Activated CD4-positive, alpha-beta memory T cell treated with anti-CD3 and anti-CD28 coated beads, Interleukin-2, amount 10 ng/mL, durations not matched to agents 7 days and 5 days (primary cell): ENCODE measurements around the gene RPH3AL. TPM values are rescaled to one million over a fixed set of nuclear protein-coding genes. Genes with fewer than 3 reads are reported as not detected.

ENCODE experiments used
- CTCF ChIA-PET: fragments of 350-600 bp; sonication (Branson Sonifier 250); formaldehyde crosslinking; loops from one replicate; lab custom pipeline; 2021; ENCODE audit warnings: antibody characterized with exemption, inconsistent platforms; lab: Charles Lee
- POLR2A ChIA-PET: fragments of 350-600 bp; sonication (Branson Sonifier 250); formaldehyde crosslinking; loops from one replicate; lab custom pipeline; 2021; ENCODE audit warnings: antibody characterized with exemption; lab: Charles Lee
- DNase-seq: peaks from one replicate; pipeline ENCODE4 v3.0.0-alpha.2; 2020
- H3K27ac Mint-ChIP-seq: one replicate; pipeline ENCODE4 v1.8.0; 2021; ENCODE audit warnings: mild to moderate bottlenecking, mixed read lengths
- H3K27me3 Mint-ChIP-seq: one replicate; pipeline ENCODE4 v1.8.0; 2021; ENCODE audit warnings: mixed read lengths
- H3K36me3 Mint-ChIP-seq: one replicate; pipeline ENCODE4 v1.8.0; 2021; ENCODE audit warnings: low read depth, mixed read lengths
- H3K4me1 Mint-ChIP-seq: one replicate; pipeline ENCODE4 v1.8.0; 2021; ENCODE audit warnings: mixed read lengths
- H3K4me3 Mint-ChIP-seq: one replicate; pipeline ENCODE4 v1.8.0; 2021; ENCODE audit warnings: mild to moderate bottlenecking, mixed read lengths
- H3K9me3 Mint-ChIP-seq: one replicate; pipeline ENCODE4 v1.8.0; 2021; ENCODE audit warnings: mixed read lengths
- total RNA-seq, 2 experiments: library from RNA; stranded (reverse); gene quantifications; one replicate each; pipeline ENCODE4 v1.2.3, GENCODE V29; 2021

RPH3AL gene
- total RNA-seq, 2 experiments from 2014 or later: 2.5 to 2.8 TPM

DNA sequence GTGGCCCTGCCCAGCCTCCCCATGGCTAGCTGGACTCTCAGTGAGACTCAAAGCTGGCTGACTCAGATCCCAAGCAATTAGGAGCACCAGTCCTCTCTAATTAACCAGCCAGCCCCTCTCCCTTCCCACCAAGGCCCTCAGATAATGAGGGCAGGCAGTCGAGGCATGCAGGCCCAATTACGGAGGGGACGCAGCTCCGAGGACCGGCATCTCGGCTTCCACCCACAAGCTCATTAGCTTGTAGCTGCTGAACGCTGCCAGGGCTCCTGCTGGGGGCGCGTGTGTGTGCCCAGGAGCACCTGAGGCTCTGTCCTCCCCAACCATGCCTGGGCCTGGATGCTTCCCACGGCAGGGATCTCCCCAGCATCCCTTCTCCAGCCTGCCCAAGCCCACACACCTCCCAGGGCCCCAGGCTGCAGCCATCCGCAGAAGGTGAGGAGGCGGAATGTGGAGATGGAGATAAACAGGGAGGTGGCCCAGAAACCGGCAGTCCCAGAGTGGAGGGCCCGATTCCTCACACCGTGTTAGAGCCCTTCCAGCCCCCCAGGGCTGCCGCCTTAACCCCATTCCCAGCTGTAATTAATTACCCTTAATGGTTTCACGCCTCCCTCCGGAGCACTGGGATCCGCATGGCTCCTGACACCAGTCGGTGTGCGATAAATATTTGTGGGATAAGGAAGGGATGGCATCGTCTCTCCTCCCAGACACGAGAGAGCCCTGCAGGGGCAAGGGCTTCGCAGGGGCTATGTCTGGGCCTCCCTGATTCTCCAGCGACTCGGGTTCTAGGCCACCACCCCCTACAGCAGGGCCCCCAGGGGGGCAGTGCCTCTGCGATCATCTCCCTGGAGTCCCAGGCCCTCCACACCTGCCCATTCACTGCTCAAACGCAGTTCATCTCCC is 42.2 kb downstream of the RPH3AL start:
- H3K27ac Mint-ChIP-seq: no peak overlapping the region
- H3K36me3 Mint-ChIP-seq: no peaks in the 10 kb centered on the region
- H3K4me1 Mint-ChIP-seq: no peaks in the 10 kb centered on the region
- peaks cover 9% of the 10 kb centered on the region for H3K9me3 Mint-ChIP-seq
- H3K4me3 Mint-ChIP-seq: no peak overlapping the region
- POLR2A ChIA-PET: no interaction called here
- no peaks in the 10 kb centered on the region for H3K27me3 Mint-ChIP-seq
- DNase-seq: no peak
- CTCF ChIA-PET: no interaction called here

DNA sequence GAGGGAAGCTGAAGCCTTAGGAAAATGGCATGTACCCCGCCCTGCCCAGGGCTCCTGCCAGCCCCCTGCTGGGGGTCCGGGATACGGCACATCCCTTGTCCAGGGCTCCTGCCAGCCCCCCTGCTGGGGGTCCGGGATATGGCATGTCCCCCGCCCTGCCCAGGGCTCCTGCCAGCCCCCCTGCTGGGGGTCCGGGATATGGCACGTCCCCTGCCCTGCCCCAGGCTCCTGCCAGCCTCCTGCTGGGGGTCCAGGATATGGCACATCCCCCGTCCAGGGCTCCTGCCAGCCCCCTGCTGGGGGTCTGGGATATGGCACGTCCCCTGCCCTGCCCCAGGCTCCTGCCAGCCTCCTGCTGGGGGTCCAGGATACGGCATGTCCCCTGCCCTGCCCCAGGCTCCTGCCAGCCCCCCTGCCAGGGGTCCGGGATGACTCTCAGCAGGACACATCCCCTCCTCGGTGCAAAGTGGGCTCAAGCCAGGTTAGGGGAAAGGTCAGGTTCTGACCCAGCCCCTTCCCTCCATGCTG is 43.2 kb downstream of the RPH3AL start:
- ChIA-PET POLR2A (no interaction called here), CTCF (interaction anchor here (1.0 kb wide), 1 partner anchor 103 kb away, joined by 3 read pairs; no protein-coding TSS in a partner anchor)
- no peaks in the 10 kb centered on the region for H3K27me3 Mint-ChIP-seq
- peaks cover under 1% of the 10 kb centered on the region for H3K9me3 Mint-ChIP-seq
- H3K4me1 Mint-ChIP-seq: no peaks in the 10 kb centered on the region
- no peak overlapping the region for H3K27ac Mint-ChIP-seq
- no peak for DNase-seq
- no peaks in the 10 kb centered on the region for H3K36me3 Mint-ChIP-seq
- no peak overlapping the region for H3K4me3 Mint-ChIP-seq

GRCh38 chr17:307741-308507 is 44.7 kb downstream of the RPH3AL start:
- no peak overlapping the region for H3K4me3 Mint-ChIP-seq
- POLR2A ChIA-PET: no interaction called here

GRCh38 chr17:307295-307691 is 45.3 kb downstream of the RPH3AL start:
- no peaks in the 10 kb centered on the region for H3K27me3 Mint-ChIP-seq
- no peak overlapping the region for H3K4me3 Mint-ChIP-seq
- DNase-seq: no peak
- no peaks in the 10 kb centered on the region for H3K36me3 Mint-ChIP-seq
- H3K27ac Mint-ChIP-seq: no peak overlapping the region
- H3K9me3 Mint-ChIP-seq: no peaks in the 10 kb centered on the region
- ChIA-PET POLR2A (no interaction called here), CTCF (no interaction called here)
- no peaks in the 10 kb centered on the region for H3K4me1 Mint-ChIP-seq

More at GRCh38 chr17:307741-308507, 44.7 kb downstream of the RPH3AL start:
- Mint-ChIP-seq H3K36me3 (no peaks in the 10 kb centered on the region), H3K4me1 (no peaks in the 10 kb centered on the region), H3K9me3 (no peaks in the 10 kb centered on the region), H3K27me3 (no peaks in the 10 kb centered on the region), H3K27ac (no peak overlapping the region)
- CTCF ChIA-PET: interaction anchor here (1.0 kb wide), 1 partner anchor 104 kb away, joined by 3 read pairs; no protein-coding TSS in a partner anchor
- DNase-seq: no peak

DNA sequence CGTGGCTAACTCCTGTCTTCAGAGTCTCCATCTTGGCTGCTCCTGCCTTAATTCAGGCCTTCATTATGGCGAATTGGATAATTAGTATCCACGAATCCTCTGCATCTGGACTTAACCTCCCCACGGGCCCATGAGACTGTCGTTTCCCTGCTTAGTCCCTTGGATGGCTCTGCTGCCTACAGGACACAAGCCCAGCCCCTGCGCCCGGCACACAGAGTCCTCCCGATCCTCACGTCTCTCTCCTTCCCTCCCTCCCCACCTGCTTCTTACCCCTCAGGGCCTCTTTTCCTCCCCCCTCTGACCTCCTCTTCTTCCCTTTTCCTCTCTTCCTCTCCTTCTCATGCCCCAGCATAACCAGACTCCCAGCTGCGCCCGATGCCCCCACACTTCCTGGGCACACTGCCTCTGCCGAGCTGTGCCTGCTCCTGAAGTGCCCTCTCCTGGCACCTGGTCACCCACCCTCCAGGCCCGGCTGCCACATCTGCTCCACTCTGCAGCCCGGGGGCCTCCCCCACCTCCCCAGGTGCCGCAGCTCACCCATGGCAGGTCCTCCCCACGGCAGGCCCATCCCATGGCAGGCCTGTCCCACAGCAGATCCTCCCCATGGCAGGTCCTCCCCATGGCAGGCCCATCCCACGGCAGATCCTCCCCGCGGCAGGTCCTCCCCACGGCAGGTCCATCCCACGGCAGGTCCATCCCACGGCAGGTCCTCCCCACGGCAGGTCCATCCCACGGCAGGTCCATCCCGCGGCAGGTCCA is 45.9 kb downstream of the RPH3AL start:
- H3K4me3 Mint-ChIP-seq: no peak overlapping the region
- no peak for DNase-seq
- ChIA-PET CTCF (no interaction called here), POLR2A (no interaction called here)
- no peaks in the 10 kb centered on the region for H3K36me3 Mint-ChIP-seq
- no peaks in the 10 kb centered on the region for H3K9me3 Mint-ChIP-seq
- H3K4me1 Mint-ChIP-seq: no peaks in the 10 kb centered on the region
- H3K27me3 Mint-ChIP-seq: no peaks in the 10 kb centered on the region
- H3K27ac Mint-ChIP-seq: no peak overlapping the region

GRCh38 chr17:306116-306515 is 46.5 kb downstream of the RPH3AL start:
- Mint-ChIP-seq H3K4me3 (no peak overlapping the region), H3K4me1 (no peaks in the 10 kb centered on the region), H3K27me3 (no peaks in the 10 kb centered on the region), H3K36me3 (no peaks in the 10 kb centered on the region), H3K9me3 (no peaks in the 10 kb centered on the region), H3K27ac (no peak overlapping the region)
- ChIA-PET POLR2A (no interaction called here), CTCF (no interaction called here)
- no peak for DNase-seq

DNA sequence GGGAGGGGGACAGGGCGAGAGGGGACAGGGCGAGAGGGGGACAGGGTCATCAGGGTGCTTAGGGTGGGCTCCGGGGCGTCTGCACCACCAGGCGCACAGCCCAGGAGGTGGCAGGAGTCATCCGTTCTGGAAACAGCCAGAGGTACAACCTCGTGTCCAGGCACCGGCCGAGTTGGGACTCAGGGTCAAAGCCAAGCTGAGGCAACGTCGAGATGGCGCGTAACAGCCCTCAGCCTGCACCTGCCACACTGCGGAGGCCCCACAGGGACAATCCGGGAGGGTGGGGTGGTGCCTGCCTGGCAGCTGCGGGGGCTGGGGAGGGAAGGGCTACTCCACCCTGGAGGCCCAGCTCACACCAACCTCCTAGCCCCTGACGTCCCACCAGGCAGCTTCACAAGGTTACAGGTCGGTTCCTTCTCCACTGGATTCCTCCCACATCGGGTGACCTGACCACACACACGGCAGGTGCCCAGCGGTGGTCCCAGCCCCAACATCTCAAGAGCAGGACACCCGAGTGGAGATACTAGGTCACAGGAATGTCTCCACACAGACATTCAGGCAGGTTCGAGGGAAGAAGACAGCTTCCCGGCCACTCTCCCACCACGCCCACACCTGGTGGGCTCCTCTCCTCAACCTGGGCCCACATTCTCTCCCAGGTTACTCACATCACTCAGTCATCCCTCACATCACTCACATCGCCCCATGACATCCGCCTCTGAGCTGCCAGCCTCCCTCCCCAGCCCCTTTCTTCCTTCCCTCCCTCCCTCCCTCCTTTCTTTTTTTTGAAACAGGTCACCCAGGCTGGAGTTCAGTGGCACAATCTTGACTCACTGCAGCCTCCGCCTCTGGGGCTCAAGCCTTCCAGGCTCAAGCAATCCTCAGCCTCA is 47.3 kb downstream of the RPH3AL start:
- ChIA-PET CTCF (no interaction called here), POLR2A (no interaction called here)
- H3K36me3 Mint-ChIP-seq: no peaks in the 10 kb centered on the region
- H3K9me3 Mint-ChIP-seq: no peaks in the 10 kb centered on the region
- H3K27ac Mint-ChIP-seq: no peak overlapping the region
- H3K4me1 Mint-ChIP-seq: no peaks in the 10 kb centered on the region
- DNase-seq: no peak
- H3K4me3 Mint-ChIP-seq: no peak overlapping the region
- no peaks in the 10 kb centered on the region for H3K27me3 Mint-ChIP-seq

DNA sequence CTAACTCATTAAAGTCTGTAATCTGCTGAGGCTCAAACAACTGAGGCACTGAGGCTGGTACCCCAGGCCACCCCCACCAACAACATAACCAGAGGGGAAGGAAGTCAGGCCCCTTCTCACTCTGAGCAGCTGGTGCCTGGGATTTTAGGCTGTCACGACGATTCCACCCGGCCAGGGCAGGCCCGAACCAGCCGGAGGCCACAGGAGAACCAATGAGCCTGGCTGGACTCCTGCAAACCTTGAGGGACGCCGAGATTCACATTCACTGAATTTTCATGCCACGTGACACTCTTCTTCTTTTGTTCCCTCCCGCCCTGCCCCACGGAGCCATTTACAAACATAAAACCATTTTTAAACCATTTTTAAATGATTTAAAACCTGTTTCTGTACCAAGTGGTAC is 48.1 kb downstream of the RPH3AL start:
- no peaks in the 10 kb centered on the region for H3K4me1 Mint-ChIP-seq
- ChIA-PET POLR2A (no interaction called here), CTCF (no interaction called here)
- no peaks in the 10 kb centered on the region for H3K9me3 Mint-ChIP-seq
- DNase-seq: no peak
- no peak overlapping the region for H3K4me3 Mint-ChIP-seq
- H3K36me3 Mint-ChIP-seq: no peaks in the 10 kb centered on the region
- no peak overlapping the region for H3K27ac Mint-ChIP-seq
- no peaks in the 10 kb centered on the region for H3K27me3 Mint-ChIP-seq

DNA sequence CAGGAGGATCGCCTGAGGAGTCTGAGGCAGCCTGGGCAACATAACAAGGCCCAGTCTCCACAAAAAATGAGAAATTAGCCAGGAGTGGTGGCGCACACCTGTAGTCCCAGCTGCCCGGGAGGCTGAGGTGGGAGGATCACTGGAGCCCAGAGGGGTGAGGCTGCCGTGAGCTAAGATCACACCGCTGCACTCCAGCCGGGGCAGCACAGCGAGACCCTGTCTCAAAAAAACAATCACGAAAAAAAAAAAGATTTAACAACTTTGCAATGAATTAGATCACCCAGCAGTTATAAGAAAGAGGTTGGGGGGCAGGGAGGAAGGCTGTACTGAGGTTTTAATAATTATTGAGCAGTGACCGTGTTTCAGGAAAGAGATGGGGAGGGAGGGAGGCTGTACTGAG is 49.4 kb downstream of the RPH3AL start:
- no peaks in the 10 kb centered on the region for H3K9me3 Mint-ChIP-seq
- no peaks in the 10 kb centered on the region for H3K4me1 Mint-ChIP-seq
- H3K4me3 Mint-ChIP-seq: no peak overlapping the region
- no peaks in the 10 kb centered on the region for H3K27me3 Mint-ChIP-seq
- no peaks in the 10 kb centered on the region for H3K36me3 Mint-ChIP-seq
- ChIA-PET POLR2A (no interaction called here), CTCF (no interaction called here)
- DNase-seq: no peak
- H3K27ac Mint-ChIP-seq: no peak overlapping the region

DNA sequence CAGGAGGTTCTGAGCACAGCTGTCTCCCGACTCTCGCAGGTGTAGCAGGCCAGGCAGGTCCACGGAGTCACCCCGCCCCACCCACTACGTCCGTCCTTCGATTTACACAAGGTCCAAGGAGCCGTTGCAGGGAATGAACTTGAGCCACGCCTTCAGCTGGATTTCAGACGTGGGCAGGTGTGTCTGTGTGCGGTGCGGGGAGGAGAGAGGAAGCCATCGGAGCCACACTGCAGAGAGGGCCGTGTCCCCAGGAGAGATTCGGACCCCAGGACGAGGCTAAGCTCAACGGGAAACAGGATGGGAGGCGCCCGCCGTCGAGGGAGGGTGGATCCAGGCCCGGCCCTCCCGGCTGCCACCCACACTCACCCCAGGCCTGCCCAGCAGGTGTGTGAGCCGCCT is 50.3 kb downstream of the RPH3AL start:
- Mint-ChIP-seq H3K9me3 (no peaks in the 10 kb centered on the region), H3K4me1 (no peaks in the 10 kb centered on the region), H3K27me3 (no peaks in the 10 kb centered on the region), H3K36me3 (no peaks in the 10 kb centered on the region), H3K4me3 (no peak overlapping the region), H3K27ac (no peak overlapping the region)
- CTCF ChIA-PET: no interaction called here
- POLR2A ChIA-PET: no interaction called here
- DNase-seq: no peak

GRCh38 chr17:301681-302299 is 50.8 kb downstream of the RPH3AL start:
- ChIA-PET CTCF (no interaction called here), POLR2A (no interaction called here)
- no peaks in the 10 kb centered on the region for H3K4me1 Mint-ChIP-seq
- no peak overlapping the region for H3K27ac Mint-ChIP-seq
- no peaks in the 10 kb centered on the region for H3K27me3 Mint-ChIP-seq
- no peaks in the 10 kb centered on the region for H3K36me3 Mint-ChIP-seq
- no peak overlapping the region for H3K4me3 Mint-ChIP-seq
- H3K9me3 Mint-ChIP-seq: no peaks in the 10 kb centered on the region
- DNase-seq: no peak

GRCh38 chr17:300881-301280 is 51.7 kb downstream of the RPH3AL start:
- no peaks in the 10 kb centered on the region for H3K4me1 Mint-ChIP-seq
- no peaks in the 10 kb centered on the region for H3K27me3 Mint-ChIP-seq
- no peaks in the 10 kb centered on the region for H3K36me3 Mint-ChIP-seq
- no peak overlapping the region for H3K27ac Mint-ChIP-seq
- no peak for DNase-seq
- ChIA-PET CTCF (no interaction called here), POLR2A (no interaction called here)
- H3K9me3 Mint-ChIP-seq: no peaks in the 10 kb centered on the region
- no peak overlapping the region for H3K4me3 Mint-ChIP-seq
